ENCODE measurements around the gene RAB15.

DNA sequence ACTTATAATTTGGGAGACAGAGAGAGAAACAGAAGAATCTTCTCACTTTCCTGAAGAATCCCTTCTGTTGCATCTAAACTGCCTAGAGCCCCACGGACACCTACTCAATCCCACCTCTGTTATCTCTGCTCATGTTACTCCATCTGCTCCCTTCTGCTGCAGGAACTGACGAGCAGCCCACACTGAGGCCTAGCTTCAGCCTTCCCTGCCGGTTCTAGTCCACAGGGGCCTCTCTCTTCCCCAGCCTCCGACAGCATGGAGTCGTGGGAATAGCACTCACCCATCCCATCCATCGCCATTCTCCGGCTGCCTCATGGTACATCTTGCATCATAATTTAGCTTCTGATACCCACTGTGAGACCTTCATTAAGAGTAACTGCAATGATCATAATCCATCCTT is 4.0 kb downstream of the RAB15 start:
- TF ChIP-seq EZH2 (IDR thresholded peaks at IDR 0.05; ENCODE audit: low read length, unreplicated experiment) = no peak
- TF ChIP-seq, protein P1, sequence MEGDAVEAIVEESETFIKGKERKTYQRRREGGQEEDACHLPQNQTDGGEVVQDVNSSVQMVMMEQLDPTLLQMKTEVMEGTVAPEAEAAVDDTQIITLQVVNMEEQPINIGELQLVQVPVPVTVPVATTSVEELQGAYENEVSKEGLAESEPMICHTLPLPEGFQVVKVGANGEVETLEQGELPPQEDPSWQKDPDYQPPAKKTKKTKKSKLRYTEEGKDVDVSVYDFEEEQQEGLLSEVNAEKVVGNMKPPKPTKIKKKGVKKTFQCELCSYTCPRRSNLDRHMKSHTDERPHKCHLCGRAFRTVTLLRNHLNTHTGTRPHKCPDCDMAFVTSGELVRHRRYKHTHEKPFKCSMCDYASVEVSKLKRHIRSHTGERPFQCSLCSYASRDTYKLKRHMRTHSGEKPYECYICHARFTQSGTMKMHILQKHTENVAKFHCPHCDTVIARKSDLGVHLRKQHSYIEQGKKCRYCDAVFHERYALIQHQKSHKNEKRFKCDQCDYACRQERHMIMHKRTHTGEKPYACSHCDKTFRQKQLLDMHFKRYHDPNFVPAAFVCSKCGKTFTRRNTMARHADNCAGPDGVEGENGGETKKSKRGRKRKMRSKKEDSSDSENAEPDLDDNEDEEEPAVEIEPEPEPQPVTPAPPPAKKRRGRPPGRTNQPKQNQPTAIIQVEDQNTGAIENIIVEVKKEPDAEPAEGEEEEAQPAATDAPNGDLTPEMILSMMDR (conservative IDR thresholded peaks at IDR 0.05; ENCODE audit: low read depth, low read length) = no peak
- TF ChIP-seq EZH2phosphoT487 (IDR thresholded peaks at IDR 0.05; ENCODE audit: borderline replicate concordance, low read length) = no peak

All from PC-3 (cell line).